GM11168 (cell line): Measurements from ENCODE around the gene MAPKAP1.

Source experiments
- in situ Hi-C: fragments of 300-500 bp; cut with MboI; formaldehyde crosslinking; loops from one replicate; pipeline ENCODE4 v1.12.0; 2022; ENCODE audit warnings: low sequenced_read_pairs; ENCODE audit not compliant: unreplicated experiment

MAPKAP1 gene

DNA sequence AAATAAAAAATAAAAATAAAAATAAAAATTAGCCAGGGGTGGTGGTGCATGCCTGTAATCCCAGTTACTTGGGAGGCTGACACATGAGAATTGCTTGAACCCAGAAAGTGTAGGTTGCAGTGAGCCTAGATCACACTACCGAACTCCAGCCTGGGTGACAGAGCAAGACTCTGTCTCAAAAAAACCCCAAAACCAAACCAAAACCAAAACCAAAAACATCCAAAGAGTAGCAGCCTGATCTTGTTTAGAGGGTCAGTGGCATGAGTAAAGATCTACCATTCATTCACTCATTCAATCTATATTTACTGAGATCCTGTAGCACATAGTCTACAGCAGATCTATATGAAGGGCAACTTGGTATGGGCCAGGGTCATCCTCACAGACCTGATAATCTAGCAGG, 202.4 kb downstream of the MAPKAP1 start:
- in situ Hi-C loops: no loop called here

DNA sequence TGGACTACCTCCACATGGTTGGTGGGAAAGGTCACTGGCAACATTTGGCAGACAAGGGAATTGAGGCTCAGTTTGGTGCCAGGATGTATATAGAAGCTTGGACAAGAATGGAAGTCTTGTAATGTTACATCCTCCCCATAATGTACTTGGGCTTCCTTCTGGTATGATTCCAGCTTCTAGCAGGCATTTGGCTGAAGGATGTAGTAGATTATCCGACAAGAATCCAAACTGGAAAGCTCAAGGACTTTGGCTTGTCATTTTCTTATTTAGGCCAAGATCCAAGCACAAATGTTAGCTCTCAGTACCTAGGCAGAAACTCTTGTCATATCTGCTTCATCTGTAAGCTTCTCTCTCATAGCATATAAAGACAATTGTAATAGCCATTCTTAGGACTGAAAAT, 209.1 kb downstream of the MAPKAP1 start:
- in situ Hi-C loops: no loop called here

GRCh38 chr9:125497478-125497877, 209.5 kb downstream of the MAPKAP1 start:
- in situ Hi-C loops: no loop called here

GRCh38 chr9:125496313-125496834, 210.6 kb downstream of the MAPKAP1 start:
- in situ Hi-C loops: no loop called here

GRCh38 chr9:125495172-125496119, 211.6 kb downstream of the MAPKAP1 start:
- in situ Hi-C loops: no loop called here

DNA sequence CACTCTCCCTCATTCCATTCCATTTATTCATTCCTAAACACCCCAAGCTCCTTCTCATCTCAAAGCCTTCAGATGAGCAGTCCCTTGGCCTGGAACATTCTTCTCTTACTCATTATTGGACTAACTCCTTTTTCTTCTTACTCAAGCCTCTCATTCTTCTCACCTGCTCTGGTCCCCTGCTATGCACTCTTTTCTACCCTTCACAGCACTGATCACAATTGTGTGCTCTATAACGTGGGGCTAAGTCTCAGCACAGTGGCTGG, 212.4 kb downstream of the MAPKAP1 start:
- in situ Hi-C loops: no loop called here

- in situ Hi-C loops: no loop called here
Measured at GRCh38 chr9:125493881-125494652, 212.9 kb downstream of the MAPKAP1 start.

- in situ Hi-C loops: no loop called here
Measured at GRCh38 chr9:125493384-125493783, 213.6 kb downstream of the MAPKAP1 start.

DNA sequence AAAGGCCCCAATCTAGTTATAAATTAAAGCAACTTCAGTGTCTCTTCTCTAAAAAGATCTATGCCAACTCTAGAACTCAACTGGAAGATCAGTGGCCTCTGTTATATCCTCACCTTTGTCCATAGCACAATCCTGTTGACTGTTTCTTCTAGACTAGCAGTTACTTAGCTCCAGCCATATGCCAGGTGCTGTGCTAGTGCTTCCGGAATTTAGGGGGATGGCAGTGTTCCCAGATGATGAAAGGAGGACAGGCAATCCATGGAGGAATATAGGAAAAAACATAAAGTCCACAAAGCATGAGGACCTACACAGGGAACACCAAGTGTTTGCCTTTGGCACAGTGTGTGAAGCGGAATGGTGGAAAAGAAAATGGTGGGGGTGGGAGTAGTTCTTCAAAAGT, 214.3 kb downstream of the MAPKAP1 start:
- in situ Hi-C loops: no loop called here

- in situ Hi-C loops: no loop called here
Measured at GRCh38 chr9:125487842-125488241, 219.2 kb downstream of the MAPKAP1 start.

DNA sequence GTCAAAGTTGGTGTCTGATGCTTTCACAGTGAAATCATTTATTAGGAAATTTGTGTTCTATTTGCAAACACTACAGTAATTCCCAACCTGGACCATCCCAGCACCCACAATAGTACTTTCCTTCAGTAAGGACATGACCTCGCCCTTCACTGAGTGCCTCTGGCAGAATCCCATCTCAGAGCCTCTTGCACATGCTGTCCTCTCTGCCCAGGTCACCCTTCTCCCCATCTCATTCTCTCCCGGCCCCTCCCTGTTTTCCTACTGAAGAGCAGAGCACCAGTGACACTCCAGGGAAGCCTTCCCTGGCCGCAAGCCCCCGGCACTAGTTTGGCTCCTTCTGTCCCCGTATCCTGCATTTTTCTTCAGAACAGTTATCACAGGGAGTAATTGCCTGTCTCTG, 220.4 kb downstream of the MAPKAP1 start:
- in situ Hi-C loops: no loop called here

DNA sequence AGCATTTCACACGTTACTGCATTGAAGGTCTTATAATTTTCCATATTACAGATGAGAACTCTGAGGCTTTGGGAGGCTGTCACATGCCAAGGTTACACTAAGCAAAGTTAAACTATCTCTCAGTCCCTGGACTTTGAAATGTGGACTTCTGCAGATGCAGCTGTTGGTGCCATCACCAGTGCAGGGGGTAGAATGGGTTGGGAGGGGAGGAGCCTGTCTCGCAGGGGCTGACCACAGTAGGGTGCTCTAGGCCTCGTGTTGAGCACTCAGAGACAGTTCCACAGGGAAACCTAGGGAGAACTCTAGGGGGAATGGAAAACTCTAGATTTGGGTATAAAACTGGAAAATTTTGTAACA, 220.9 kb downstream of the MAPKAP1 start:
- in situ Hi-C loops: no loop called here

DNA sequence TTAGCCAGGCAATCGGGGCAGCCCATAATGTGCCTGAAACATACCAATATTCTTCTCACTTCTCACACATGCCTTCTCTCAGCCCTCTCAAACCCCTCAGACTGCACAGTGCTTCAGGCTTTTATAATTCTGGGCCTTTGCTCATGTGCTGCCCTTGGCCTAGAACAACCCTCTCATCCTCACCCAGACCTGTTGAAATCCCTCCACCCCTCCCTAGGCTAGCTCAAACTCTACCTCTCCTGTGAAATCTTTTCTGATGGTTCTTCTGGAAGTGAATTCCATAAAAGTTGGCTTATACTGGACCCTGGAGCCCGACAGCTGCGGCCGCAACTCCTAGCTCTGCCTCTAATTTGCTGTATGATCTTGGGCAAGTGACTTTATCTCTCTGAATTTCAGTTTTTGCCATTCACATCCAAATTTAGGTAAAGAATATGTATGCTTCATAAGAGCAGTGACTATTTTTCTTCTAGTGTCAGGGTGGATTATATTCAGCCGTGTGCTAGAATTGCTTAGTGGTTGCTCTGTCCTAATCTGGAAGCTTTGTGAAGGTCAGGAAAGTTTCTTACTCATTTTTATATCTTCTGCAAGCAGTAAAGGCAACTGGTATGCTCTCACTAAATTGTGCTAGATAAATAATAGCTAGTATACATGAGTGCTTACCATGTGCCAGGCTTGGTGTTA, 221.4 kb downstream of the MAPKAP1 start:
- in situ Hi-C loops: no loop called here

- in situ Hi-C loops: no loop called here
Measured at GRCh38 chr9:125484350-125485282, 222.4 kb downstream of the MAPKAP1 start.

GRCh38 chr9:125483697-125484096, 223.3 kb downstream of the MAPKAP1 start:
- in situ Hi-C loops: no loop called here

GRCh38 chr9:125479846-125480615, 227.0 kb downstream of the MAPKAP1 start:
- in situ Hi-C loops: no loop called here

GRCh38 chr9:125477089-125477544, 229.9 kb downstream of the MAPKAP1 start:
- in situ Hi-C loops: no loop called here

GRCh38 chr9:125476645-125477044, 230.4 kb downstream of the MAPKAP1 start:
- in situ Hi-C loops: no loop called here

GRCh38 chr9:125475385-125475784, 231.6 kb downstream of the MAPKAP1 start:
- in situ Hi-C loops: no loop called here
